H7 (cell line): ENCODE data around the gene FABP6. TPM values are rescaled to one million over a fixed set of nuclear protein-coding genes. Genes with fewer than 3 reads are reported as not detected.
"Not testable (repeated sequence)": the region's sequence is repeated elsewhere in the genome, so short reads cannot be mapped to it uniquely, and the experiment has no call there.

Experiments
- DNase-seq: peaks from one replicate; pipeline ENCODE4 v3.0.0; 2012
- H3K27me3 ChIP-seq: 2 replicates; pipeline ENCODE4 v1.6.0; 2011; ENCODE audit warnings: mild to moderate bottlenecking, low read length; ENCODE audit not compliant: control insufficient read depth, insufficient read depth
- H3K36me3 ChIP-seq: replicated peaks from 2 replicates; pipeline ENCODE4 v1.5.1; 2011; ENCODE audit warnings: low read length; ENCODE audit not compliant: control insufficient read depth, insufficient read depth
- H3K4me3 ChIP-seq: 2 replicates; pipeline ENCODE4 v1.5.1; 2011; ENCODE audit warnings: low read depth, mild to moderate bottlenecking, control low read depth, low read length, moderate library complexity; ENCODE audit not compliant: insufficient read depth
- total RNA-seq: library from RNA; depleted of rRNA; stranded (reverse); fragments of >200 nt; shearing (Covaris generic); gene quantifications from 2 replicates; pipeline ENCODE4 v1.2.3, GENCODE V29; 2014; rRNA removed

The FABP6 gene, protein sequence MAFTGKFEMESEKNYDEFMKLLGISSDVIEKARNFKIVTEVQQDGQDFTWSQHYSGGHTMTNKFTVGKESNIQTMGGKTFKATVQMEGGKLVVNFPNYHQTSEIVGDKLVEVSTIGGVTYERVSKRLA
- 0.48 and 1.3 TPM in 2 replicates for total RNA-seq

DNA sequence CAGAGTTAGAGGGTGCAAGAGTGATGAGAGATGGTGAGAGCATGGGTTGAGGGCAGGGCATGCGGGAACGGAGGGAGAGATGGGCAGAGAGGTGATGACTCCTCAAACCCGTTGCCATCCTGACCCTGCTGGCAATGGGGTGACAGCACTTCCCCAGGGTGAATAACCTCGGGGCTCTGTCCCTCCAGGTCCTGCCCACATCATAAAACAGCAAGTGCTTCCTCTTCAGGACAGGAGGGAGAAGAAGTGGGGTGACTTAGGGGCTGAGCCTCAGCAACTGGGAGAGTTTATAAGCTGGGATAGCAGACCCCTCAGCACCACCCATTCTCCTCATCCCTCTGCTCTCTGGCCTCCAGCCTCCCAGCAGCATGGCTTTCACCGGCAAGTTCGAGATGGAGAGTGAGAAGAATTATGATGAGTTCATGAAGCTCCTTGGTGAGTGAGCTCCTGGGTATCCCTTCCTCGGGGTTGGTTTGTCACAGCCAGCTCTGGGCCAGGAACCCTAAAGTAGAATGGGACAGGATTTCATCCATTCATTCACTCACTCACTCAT, at the start of gene FABP6:
FABP6 (plus strand) TSS at position 317 of the 553 bp plus-strand sequence; CDS start at position 369, 52 bp downstream.
- Histone ChIP-seq H3K4me3 (no peak within 1 kb of the TSS), H3K36me3 (no peaks in the 10 kb centered on the region), H3K27me3 (no peaks in the 10 kb centered on the region)
- DNase-seq = no peak

DNA sequence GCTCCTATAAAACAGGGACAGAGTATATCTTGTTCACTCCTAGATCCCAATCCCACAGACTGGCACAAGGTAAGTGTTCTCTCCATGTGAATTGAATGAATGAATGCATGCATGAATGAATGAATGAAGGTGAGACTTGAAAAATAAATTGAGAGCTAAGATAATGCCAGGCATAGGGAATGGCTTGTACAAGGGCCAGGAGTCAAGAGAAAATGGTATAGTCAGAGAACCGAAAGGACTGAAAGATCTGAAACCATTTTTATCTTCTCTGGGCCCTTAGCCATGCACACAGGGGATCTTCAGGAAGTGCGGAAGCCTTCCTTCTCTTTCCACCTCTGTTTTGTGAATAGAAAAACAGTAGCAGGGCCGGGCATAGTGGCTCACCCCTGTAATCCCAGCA, 48.4 kb upstream of the FABP6 start:
- no peak overlapping the region for H3K4me3 ChIP-seq
- no peaks in the 10 kb centered on the region for H3K27me3 ChIP-seq
- H3K36me3 ChIP-seq = no peaks in the 10 kb centered on the region
- no peak for DNase-seq

DNA sequence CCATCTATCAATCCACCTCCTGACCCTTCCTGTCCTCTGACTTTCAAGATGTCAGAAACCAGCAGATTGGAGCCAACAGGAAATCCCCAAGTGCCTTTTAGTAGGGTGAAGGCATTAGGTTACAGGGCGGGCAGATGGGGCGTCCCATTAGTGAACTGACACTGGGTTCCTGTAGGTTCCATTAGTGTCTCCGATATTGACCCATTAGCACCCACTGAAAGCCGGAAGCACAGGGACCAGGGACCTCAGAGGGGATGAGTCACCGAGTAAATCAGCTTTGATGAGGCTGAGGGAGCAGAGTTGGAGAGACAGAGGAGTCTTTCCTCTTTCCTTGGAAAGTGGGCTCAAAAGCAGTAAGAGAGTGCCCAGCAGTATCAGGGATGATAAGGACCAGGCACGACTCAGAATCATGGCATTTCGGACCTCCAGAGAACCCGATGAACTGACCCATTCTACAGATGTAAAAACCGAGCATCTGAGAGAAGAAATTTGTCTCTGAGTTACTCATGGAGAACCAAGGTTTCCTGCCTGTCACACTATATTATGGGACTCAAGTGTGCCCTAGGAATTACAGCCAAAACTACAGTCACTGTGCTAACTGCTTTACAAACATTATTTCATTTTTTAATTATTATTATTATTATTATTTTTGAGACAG, 47.2 kb upstream of the FABP6 start:
- no peak for DNase-seq
- H3K4me3 ChIP-seq = no peak overlapping the region
- no peaks in the 10 kb centered on the region for H3K36me3 ChIP-seq
- no peaks in the 10 kb centered on the region for H3K27me3 ChIP-seq

DNA sequence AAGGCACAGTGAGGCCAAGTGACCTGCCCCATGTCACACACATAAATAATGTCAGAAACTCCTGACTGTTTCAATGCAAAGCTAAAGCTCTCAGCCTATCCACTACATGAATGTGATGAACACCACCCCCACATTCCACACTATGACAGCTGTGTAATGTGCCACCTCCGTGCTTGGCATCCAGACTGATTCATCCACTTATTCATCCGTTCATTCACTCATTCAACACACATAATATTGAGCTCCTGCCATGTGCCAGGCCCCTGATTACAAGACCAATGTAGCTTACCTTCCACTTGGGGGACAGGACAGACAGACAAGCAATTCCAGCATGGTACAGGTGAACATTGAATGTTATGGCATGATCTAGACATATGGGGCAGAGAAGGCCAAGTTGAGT, 46.2 kb upstream of the FABP6 start:
- Histone ChIP-seq H3K36me3 (no peaks in the 10 kb centered on the region), H3K27me3 (no peaks in the 10 kb centered on the region), H3K4me3 (no peak overlapping the region)
- no peak for DNase-seq

DNA sequence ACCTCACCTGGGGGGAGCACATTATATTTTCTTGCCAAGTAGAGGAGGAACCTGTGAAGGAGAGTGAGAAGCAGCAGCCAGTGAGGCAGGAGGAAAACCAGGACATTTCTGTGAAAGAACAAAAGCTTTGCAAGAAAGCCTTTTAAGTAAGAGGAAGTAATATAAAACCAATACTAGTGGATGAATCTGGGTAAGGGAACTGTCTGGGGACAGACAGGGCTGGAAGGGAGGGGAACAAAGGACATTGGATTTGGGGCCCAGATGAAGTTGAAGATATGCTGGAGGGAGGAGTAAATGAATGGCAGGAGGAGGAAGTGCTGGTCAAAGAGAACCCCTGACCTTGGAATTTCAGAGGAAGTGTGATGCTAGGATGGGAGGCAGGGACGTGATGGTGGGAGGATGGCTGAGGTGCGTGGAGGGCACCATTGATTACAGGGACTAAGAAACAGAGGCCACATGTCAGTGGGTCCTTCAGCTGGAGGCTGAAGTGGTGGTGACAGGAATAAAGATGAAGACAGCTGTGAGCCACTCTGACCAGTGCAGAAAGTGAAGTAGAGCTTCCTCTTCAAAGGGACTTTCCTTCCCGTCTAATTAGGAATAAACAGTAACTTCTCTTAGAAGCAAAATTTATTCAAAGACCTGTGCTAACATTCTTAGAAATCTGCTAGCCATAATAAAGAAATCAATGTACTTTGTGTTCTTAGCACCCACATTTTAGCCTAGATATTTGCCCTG, 43.5 kb upstream of the FABP6 start:
- Histone ChIP-seq H3K27me3 (no peaks in the 10 kb centered on the region), H3K4me3 (no peak overlapping the region), H3K36me3 (no peaks in the 10 kb centered on the region)
- no peak for DNase-seq

DNA sequence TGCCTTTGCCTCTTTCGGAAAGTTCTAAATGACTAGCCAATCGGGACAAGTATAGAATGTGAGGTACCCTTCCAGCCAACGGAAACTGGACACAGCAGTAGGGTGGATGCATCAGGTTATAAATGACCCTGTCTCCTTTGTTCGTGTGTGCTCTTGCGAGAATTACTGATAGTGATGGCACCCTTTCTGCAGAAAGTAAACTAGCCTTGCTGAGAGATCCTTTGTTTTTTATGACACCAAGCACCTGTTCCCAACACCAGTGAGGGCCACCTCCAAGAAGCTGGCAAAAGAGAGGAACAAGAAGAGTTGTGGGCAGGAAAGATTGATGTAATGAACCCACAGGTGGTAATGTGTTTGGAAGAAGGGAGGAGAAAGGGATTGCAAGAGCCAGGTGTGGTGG, 42.8 kb upstream of the FABP6 start:
- Histone ChIP-seq H3K4me3 (no peak overlapping the region), H3K27me3 (no peaks in the 10 kb centered on the region), H3K36me3 (no peaks in the 10 kb centered on the region)
- DNase-seq = no peak

DNA sequence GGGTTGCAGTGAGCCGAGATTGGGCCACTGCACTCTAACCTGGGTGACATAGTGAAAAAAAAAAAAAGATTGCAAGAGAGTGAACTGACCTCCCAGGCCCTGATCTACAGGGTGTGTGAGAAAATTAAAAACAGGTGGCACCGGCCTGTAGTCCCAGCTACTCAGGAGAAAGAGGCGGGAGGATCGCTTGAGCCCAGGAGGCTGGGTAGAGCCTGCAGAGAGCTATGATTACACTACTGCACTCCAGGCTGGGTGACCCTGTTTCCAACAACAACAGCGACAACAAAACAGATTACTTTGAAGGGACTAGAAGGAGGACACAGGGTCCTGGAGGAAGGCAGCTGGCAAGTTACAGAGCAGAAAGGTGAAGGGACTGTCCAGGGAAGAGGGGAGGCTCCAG, 42.2 kb upstream of the FABP6 start:
- Histone ChIP-seq H3K4me3 (no peak overlapping the region), H3K27me3 (no peaks in the 10 kb centered on the region), H3K36me3 (no peaks in the 10 kb centered on the region)
- no peak for DNase-seq

DNA sequence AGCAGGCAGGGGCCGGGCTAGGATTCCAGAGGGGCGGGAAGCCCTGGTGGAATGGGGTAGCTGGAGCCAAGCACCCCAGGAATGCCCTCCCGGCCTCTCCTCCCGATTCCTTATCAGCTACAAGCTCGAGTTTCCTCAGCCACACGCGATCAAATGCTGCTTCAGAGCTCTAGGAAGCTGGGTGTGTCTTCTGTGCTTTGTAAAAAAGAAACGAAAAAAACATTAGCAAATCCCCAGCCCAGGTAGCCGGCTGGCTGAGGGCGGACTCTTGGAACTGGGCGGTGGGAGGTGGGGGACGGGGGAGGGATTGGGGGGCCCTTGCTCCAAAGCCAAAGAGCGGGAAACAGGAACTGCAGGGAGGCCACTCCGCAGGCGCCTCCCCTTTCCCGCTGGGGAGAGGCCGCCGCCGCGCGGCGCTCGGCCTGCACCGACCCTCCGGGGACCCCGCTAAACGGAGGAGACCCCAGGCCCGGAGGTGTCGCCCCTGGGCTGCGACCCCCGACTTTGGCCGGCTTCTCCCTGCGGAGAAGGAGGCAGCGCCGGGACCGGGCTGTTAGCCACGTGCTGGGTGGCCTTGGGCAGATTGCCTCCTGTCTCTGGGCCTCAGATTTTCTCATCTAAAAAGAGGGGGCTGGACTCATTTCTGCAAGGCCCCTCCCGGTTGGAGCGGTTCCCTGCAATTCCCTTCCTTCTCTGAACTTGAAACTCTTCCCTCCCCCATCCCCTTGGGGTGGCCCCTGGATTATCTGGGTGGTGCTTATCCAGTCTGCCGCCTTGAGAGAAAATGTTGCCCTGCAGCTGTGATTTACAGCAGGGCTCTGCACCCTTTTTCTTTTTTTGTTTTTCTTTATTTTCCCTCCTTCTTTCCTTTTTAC, 40.9 kb upstream of the FABP6 start:
- H3K36me3 ChIP-seq = no peaks in the 10 kb centered on the region
- no peaks in the 10 kb centered on the region for H3K27me3 ChIP-seq
- H3K4me3 ChIP-seq = peak overlapping the region; percentile 42
- peak; percentile 95 for DNase-seq

DNA sequence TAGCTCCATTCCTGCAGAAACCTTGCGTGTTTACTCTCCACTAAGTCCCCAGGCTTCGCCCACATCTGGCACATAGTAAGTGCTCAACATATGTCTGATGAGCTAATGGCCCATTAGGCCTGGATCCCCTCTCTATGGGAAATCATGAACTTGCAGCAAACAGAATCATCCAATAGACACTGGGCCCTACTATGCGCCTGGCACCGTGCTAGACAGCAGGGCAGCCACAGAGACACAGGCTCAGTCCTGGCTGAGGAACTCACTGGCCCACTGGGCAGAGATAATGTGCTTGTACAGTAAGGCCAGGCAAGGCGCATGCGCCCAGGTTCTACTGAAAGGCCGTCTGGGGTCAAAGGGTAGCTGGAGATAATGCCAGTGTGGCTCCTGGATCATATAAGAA, 36.9 kb upstream of the FABP6 start:
- Histone ChIP-seq H3K4me3 (no peak overlapping the region), H3K36me3 (no peaks in the 10 kb centered on the region), H3K27me3 (no peaks in the 10 kb centered on the region)
- DNase-seq = no peak

DNA sequence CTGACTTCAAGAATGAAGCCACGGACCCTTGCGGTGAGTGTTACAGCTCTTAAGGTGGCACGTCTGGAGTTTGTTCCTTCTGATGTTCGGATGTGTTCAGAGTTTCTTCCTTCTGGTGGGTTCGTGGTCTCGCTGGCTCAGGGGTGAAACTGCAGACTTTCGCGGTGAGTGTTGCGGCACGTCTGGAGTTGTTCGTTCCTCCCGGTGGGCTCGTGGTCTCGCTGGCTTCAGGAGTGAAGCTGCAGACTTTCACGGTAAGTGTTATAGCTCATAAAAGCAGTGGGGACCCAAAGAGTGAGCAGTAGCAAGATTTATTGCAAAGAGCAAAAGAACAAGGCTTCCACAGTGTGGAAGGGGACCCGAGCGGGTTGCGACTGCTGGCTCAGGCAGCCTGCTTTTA, 36.2 kb upstream of the FABP6 start:
- DNase-seq, H3K4me3 ChIP-seq, H3K36me3 ChIP-seq, H3K27me3 ChIP-seq: not testable (repeated sequence)

DNA sequence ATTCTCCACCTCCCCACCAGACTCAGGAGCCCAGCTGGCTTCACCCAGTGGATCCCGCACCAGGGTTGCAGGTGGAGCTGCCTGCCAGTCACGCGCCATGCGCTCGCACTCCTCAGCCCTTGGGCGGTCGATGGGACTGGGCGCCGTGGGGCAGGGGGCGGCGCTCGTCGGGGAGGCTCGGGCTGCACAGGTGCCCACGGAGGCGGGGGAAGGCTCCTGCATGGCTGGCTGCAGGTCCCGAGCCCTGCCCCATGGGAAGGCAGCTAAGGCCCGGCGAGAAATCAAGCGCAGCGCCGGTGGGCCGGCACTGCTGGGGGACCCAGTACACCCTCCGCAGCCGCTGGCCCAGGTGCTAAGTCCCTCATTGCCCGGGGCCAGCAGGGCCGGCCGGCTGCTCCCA, 35.5 kb upstream of the FABP6 start:
- not testable (repeated sequence) for DNase-seq, H3K4me3 ChIP-seq, H3K27me3 ChIP-seq, H3K36me3 ChIP-seq

DNA sequence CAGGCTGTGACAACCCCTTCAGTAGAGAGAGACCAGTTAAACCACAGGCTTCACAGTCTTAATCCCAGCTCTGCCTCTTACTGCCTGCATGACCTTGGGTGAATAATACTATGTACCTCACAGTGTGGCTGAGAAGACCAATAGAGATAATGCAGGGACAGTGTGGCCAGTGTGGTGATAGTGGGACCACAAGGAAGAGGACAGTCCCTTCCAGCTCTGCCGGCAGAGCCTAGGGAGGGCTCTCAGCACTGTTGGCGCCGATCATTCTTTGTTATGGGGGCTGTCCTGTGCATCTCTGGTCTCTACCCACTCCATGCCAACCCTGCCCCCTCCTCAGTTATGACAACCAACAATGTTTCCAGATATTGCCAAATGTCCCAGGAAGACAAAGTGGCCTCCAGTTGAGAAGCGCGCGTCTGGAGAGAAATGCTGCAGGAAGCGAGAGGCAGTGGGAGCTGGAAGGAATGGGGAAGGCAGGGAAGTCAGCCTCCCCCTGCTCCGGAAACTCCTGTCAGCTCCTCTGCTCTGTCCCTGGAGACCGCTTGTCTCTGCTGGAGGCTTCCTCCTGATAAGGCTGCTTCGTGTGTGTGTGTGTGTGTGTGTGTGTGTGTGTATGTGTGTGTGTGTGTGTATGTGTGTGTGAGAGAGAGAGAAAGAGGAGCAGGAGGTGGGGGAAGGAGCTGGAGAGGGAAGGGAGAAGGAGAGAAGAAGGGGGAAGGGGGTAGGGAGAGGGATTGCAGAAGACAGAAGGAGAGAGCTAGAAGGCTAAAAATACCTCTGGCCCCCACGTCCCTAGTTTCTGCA, 31.8 kb upstream of the FABP6 start:
- DNase-seq = peak; percentile 72
- H3K27me3 ChIP-seq = no peaks in the 10 kb centered on the region
- H3K36me3 ChIP-seq = no peaks in the 10 kb centered on the region
- peak overlapping the region; percentile 18 for H3K4me3 ChIP-seq

DNA sequence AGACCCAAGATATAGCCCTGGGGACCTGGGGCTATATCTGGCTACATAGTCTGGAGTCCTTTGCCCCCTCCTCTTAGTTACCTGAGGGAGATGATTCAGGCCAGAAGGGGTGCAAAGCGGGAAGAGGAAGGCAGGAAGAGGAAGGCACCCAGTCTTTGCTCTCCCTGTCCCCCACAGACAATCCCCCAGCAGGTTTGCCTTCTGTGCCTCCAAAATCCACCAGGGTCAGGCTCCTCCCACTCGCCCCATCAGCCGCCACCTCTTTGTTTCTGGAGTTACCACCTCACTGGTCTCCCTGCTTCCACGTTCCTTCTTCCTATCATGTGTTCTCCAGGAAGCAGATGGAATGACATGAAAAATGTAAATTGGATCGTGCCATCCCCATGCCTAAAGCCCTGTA, 31.2 kb upstream of the FABP6 start:
- H3K4me3 ChIP-seq = peak overlapping the region; percentile 18; the same call in 1 of the 2 replicates
- peak; percentile 43 for DNase-seq
- no peaks in the 10 kb centered on the region for H3K27me3 ChIP-seq
- no peaks in the 10 kb centered on the region for H3K36me3 ChIP-seq
